Caco-2 (cell line): Measurements from ENCODE around the gene PTTG2. TPM values are rescaled to one million over a fixed set of nuclear protein-coding genes. Genes with fewer than 3 reads are reported as not detected.

ENCODE experiments used
- Bru-seq: library from RNA; stranded (reverse); fragments of 400-500 nt; gene quantifications from one replicate; lab custom pipeline; 2021; lab: Mats Ljungman, UMichigan
- BruChase-seq, 2 experiments: library from RNA; stranded (reverse); fragments of 400-500 nt; gene quantifications; one replicate each; lab custom pipeline; 2021; lab: Mats Ljungman, UMichigan
- BruUV-seq: library from RNA; stranded (reverse); fragments of 400-500 nt; replicated peaks from 2 replicates; lab custom pipeline; 2021; lab: Mats Ljungman, UMichigan
- CTCF ChIA-PET: fragments of 300-600 bp; sonication (Branson Sonifier 250); formaldehyde crosslinking; loops from one replicate; lab custom pipeline; 2022; ENCODE audit warnings: antibody characterized with exemption; lab: Charles Lee
- POLR2A ChIA-PET: fragments of 300-600 bp; sonication (Branson Sonifier 250); formaldehyde crosslinking; loops from one replicate; lab custom pipeline; 2022; ENCODE audit warnings: antibody characterized with exemption; lab: Charles Lee
- DNase-seq, 2 experiments: peaks; one replicate each; pipeline versions ENCODE4 v3.0.0 to v3.0.0-alpha.2; 2020 to 2022
- H3K27me3 ChIP-seq: replicated peaks from 2 replicates; pipeline ENCODE4 v1.6.0; 2011; ENCODE audit warnings: low read length; ENCODE audit not compliant: control insufficient read depth, insufficient read depth
- H3K36me3 ChIP-seq: 2 replicates; pipeline ENCODE4 v1.5.1; 2011; ENCODE audit warnings: low read length; ENCODE audit not compliant: control insufficient read depth, insufficient read depth
- H3K4me1 ChIP-seq: fragments of 250-450 bp; sonication (Bioruptor Pico); 2 replicates; pipeline ENCODE4 v1.5.1; 2020; ENCODE audit warnings: mild to moderate bottlenecking
- H3K4me3 ChIP-seq: 2 replicates; pipeline ENCODE4 v1.5.1; 2011; ENCODE audit warnings: low read depth, mild to moderate bottlenecking, control low read depth, low read length
- H3K9me3 ChIP-seq: fragments of 250-450 bp; sonication (Bioruptor Pico); 2 replicates; pipeline ENCODE4 v1.5.1; 2020; ENCODE audit warnings: mild to moderate bottlenecking, moderate library complexity
- H3K27ac Mint-ChIP-seq: one replicate; pipeline ENCODE4 v1.8.0; 2022; ENCODE audit warnings: mixed read lengths; ENCODE audit not compliant: unreplicated experiment
- H3K27me3 Mint-ChIP-seq: one replicate; pipeline ENCODE4 v1.8.0; 2022; ENCODE audit warnings: mixed read lengths; ENCODE audit not compliant: insufficient read depth, unreplicated experiment
- H3K36me3 Mint-ChIP-seq: one replicate; pipeline ENCODE4 v1.8.0; 2022; ENCODE audit warnings: mild to moderate bottlenecking, mixed read lengths; ENCODE audit not compliant: insufficient read depth, unreplicated experiment
- H3K4me1 Mint-ChIP-seq: one replicate; pipeline ENCODE4 v1.8.0; 2022; ENCODE audit warnings: low read depth, mixed read lengths; ENCODE audit not compliant: unreplicated experiment
- H3K4me3 Mint-ChIP-seq: one replicate; pipeline ENCODE4 v1.8.0; 2022; ENCODE audit warnings: mild to moderate bottlenecking, moderate library complexity, mixed read lengths; ENCODE audit not compliant: unreplicated experiment
- H3K9me3 Mint-ChIP-seq: one replicate; pipeline ENCODE4 v1.8.0; 2022; ENCODE audit warnings: mixed read lengths; ENCODE audit not compliant: unreplicated experiment
- CTCF ChIP-seq, 2 experiments: fragments of 200-600 bp in 1 of 2; IDR thresholded peaks; 1 replicate in 1 of 2; 2 replicates in 1 of 2; pipeline versions ENCODE4 v1.5.1 to v1.8.0; 2011 to 2022; ENCODE audit warnings: antibody characterized with exemption in 1 of 2, control low read depth in 1 of 2, inconsistent platforms in 1 of 2, low read depth in 1 of 2, low read length in 1 of 2, mild to moderate bottlenecking in 1 of 2, moderate library complexity in 1 of 2; ENCODE audit not compliant: insufficient read depth in 1 of 2, severe bottlenecking in 1 of 2, unreplicated experiment in 1 of 2
- intact Hi-C: fragments of 100-400 bp; cut with micrococcal nuclease; formaldehyde crosslinking; loops from one replicate; pipeline ENCODE4 v1.10.0; 2022; ENCODE audit not compliant: unreplicated experiment
- long read RNA-seq: library from polyadenylated mRNA; stranded (forward); transcript quantifications from one replicate; pipeline ENCODE4 v2.0.0, GENCODE V29; 2022
- total RNA-seq: library from RNA; stranded (reverse); gene quantifications from 2 replicates; pipeline ENCODE4 v1.2.3, GENCODE V29; 2022

Gene PTTG2
- total RNA-seq, result not detected in 2 replicates
- percentile 23 among the genes with signal in this experiment for Bru-seq, nascent RNA
- BruChase-seq, experiment 1, labeled RNA remaining after a 2-hour chase, result not detected
- BruChase-seq, experiment 2, labeled RNA remaining after a 6-hour chase, result not detected
- long read RNA-seq, partial matches to known transcripts, result 0 of 1 reads
- long read RNA-seq, other reads (novel, unspliced or antisense), result 0 of 1 reads

- H3K27ac Mint-ChIP-seq, result no peak within 1 kb of the TSS
- no TSS peak for BruUV-seq
- no peak within 1 kb of the TSS for H3K4me3 Mint-ChIP-seq
- Histone ChIP-seq H3K4me1 (no peaks in the 10 kb centered on the region), H3K27me3 (no peaks in the 10 kb centered on the region), H3K9me3 (no peaks in the 10 kb centered on the region), H3K4me3 (no peak within 1 kb of the TSS), H3K36me3 (no peaks in the 10 kb centered on the region)
- H3K4me1 Mint-ChIP-seq, result no peaks in the 10 kb centered on the region
- CTCF ChIA-PET, result interaction anchor here (0.7 kb wide), 1 partner anchor 192 kb away, joined by 3 read pairs; no protein-coding TSS in a partner anchor
- POLR2A ChIA-PET, result no interaction called here
- TF ChIP-seq CTCF (IDR thresholded peaks at IDR 0.05; ENCODE audit: insufficient read depth in 1 of 2, low read depth in 1 of 2, low read length in 1 of 2, severe bottlenecking in 1 of 2, unreplicated experiment in 1 of 2), result no peak
- H3K27me3 Mint-ChIP-seq, result no peaks in the 10 kb centered on the region
- DNase-seq, result no peak
- intact Hi-C loops, result no loop called here
- H3K9me3 Mint-ChIP-seq, result no peaks in the 10 kb centered on the region
- H3K36me3 Mint-ChIP-seq, result no peaks in the 10 kb centered on the region
Observed at GRCh38 chr4:37960098-37960497, at the start of gene PTTG2. PTTG2 (plus strand) TSS chr4:37960398; CDS start chr4:37960435, 37 bp downstream.

- ChIA-PET POLR2A (no interaction called here), CTCF (no interaction called here)
- Mint-ChIP-seq H3K27me3 (peaks cover 8% of the 10 kb centered on the region), H3K4me1 (no peaks in the 10 kb centered on the region), H3K27ac (no peak overlapping the region), H3K36me3 (no peaks in the 10 kb centered on the region), H3K9me3 (no peaks in the 10 kb centered on the region), H3K4me3 (no peak overlapping the region)
- Histone ChIP-seq H3K4me1 (no peaks in the 10 kb centered on the region), H3K4me3 (no peak overlapping the region), H3K36me3 (no peaks in the 10 kb centered on the region), H3K9me3 (no peaks in the 10 kb centered on the region), H3K27me3 (no peaks in the 10 kb centered on the region; the same call in 1 of the 2 replicates)
- no peak for TF ChIP-seq CTCF (IDR thresholded peaks at IDR 0.05; ENCODE audit: insufficient read depth in 1 of 2, low read depth in 1 of 2, low read length in 1 of 2, severe bottlenecking in 1 of 2, unreplicated experiment in 1 of 2)
- intact Hi-C loops, result no loop called here
- no peak for DNase-seq
- no TSS peak for BruUV-seq
Observed at GRCh38 chr4:37914539-37914938, 45.7 kb upstream of the PTTG2 start.

GRCh38 chr4:37917388-37917787, 42.8 kb upstream of the PTTG2 start:
- no peaks in the 10 kb centered on the region for H3K4me1 ChIP-seq
- H3K4me1 Mint-ChIP-seq, result no peaks in the 10 kb centered on the region
- no peak overlapping the region for H3K4me3 Mint-ChIP-seq
- BruUV-seq, result no TSS peak
- no peaks in the 10 kb centered on the region; the same call in 1 of the 2 replicates for H3K27me3 ChIP-seq
- intact Hi-C loops, result no loop called here
- H3K27me3 Mint-ChIP-seq, result peaks cover 6% of the 10 kb centered on the region
- H3K4me3 ChIP-seq, result no peak overlapping the region
- H3K9me3 ChIP-seq, result no peaks in the 10 kb centered on the region
- no peaks in the 10 kb centered on the region for H3K36me3 ChIP-seq
- TF ChIP-seq CTCF (IDR thresholded peaks at IDR 0.05; ENCODE audit: insufficient read depth in 1 of 2, low read depth in 1 of 2, low read length in 1 of 2, severe bottlenecking in 1 of 2, unreplicated experiment in 1 of 2), result no peak
- POLR2A ChIA-PET, result no interaction called here
- CTCF ChIA-PET, result no interaction called here
- no peak for DNase-seq
- H3K27ac Mint-ChIP-seq, result no peak overlapping the region
- H3K36me3 Mint-ChIP-seq, result no peaks in the 10 kb centered on the region
- H3K9me3 Mint-ChIP-seq, result no peaks in the 10 kb centered on the region
